CD4-positive, alpha-beta memory T cell (primary cell): ENCODE data around the gene PSTK. TPM values are rescaled to one million over a fixed set of nuclear protein-coding genes. Genes with fewer than 3 reads are reported as not detected.

Source experiments
- polyA plus RNA-seq, 2 donors: library from polyadenylated mRNA; unstranded; fragments of 300-500 nt; fragmentation: Illumina TruSeq; gene quantifications; one replicate each; pipeline ENCODE4 v1.2.3, GENCODE V29; 2021
- total RNA-seq, 2 experiments: library from RNA; stranded (reverse); gene quantifications; one replicate each; pipeline ENCODE4 v1.2.3, GENCODE V29; 2021

PSTK gene
- total and polyA plus RNA-seq, 4 experiments from 2014 or later: 3.9 to 11.6 (median 5.3) TPM

Other genes with a start within 250 kb of the PSTK start
- 1 to 10 TPM; 3.8 to 4.1 TPM for gene CUZD1, start 134.5 kb upstream of the PSTK start, total RNA-seq
- gene CUZD1, start 134.5 kb upstream of the PSTK start, polyA plus RNA-seq: under 1 TPM; 0.86 to 0.89 TPM
- 10 to 100 TPM; 10.8 to 12.8 TPM for gene FAM24B, start 100.8 kb upstream of the PSTK start, total RNA-seq
- gene FAM24B, start 100.8 kb upstream of the PSTK start, polyA plus RNA-seq: 10 to 100 TPM in 1 of 2 donors, 1 to 10 TPM in 1; 7.2 to 14.5 TPM
- gene FAM24A, start 69.8 kb upstream of the PSTK start, total RNA-seq: not detected
- gene FAM24A, start 69.8 kb upstream of the PSTK start, polyA plus RNA-seq: not detected
- gene C10orf88, start 26.2 kb upstream of the PSTK start, total RNA-seq: 10 to 100 TPM; 10.5 to 12.3 TPM
- gene C10orf88, start 26.2 kb upstream of the PSTK start, polyA plus RNA-seq: 1 to 10 TPM; 8.1 to 9.6 TPM
- gene IKZF5, start 28.4 kb downstream of the PSTK start, total RNA-seq: 10 to 100 TPM; 37.4 to 45.9 TPM
- 10 to 100 TPM; 11.0 to 14.7 TPM for gene IKZF5, start 28.4 kb downstream of the PSTK start, polyA plus RNA-seq
- 10 to 100 TPM; 35.7 to 36.4 TPM for gene ACADSB, start 28.6 kb downstream of the PSTK start, total RNA-seq
- 10 to 100 TPM; 26.9 to 45.3 TPM for gene ACADSB, start 28.6 kb downstream of the PSTK start, polyA plus RNA-seq
- not detected for gene HMX3, start 155.6 kb downstream of the PSTK start, total RNA-seq
- gene HMX3, start 155.6 kb downstream of the PSTK start, polyA plus RNA-seq: not detected
- gene HMX2, start 167.7 kb downstream of the PSTK start, total RNA-seq: not detected
- gene HMX2, start 167.7 kb downstream of the PSTK start, polyA plus RNA-seq: not detected
- 100 to 1,000 TPM; 162 to 169 TPM for gene BUB3, start 174.0 kb downstream of the PSTK start, total RNA-seq
- 100 to 1,000 TPM; 226 to 371 TPM for gene BUB3, start 174.0 kb downstream of the PSTK start, polyA plus RNA-seq